IgD-negative memory B cell (primary cell): ENCODE data around the gene TBC1D24. TPM values are rescaled to one million over a fixed set of nuclear protein-coding genes. Genes with fewer than 3 reads are reported as not detected.

Experiments
- H3K27ac Mint-ChIP-seq, 3 donors: one replicate each; pipeline ENCODE4 v1.8.0; 2020 to 2022; ENCODE audit warnings: mild to moderate bottlenecking in 3 of 3, mixed read lengths in 3 of 3, moderate library complexity in 1 of 3
- H3K27me3 Mint-ChIP-seq: one replicate; pipeline ENCODE4 v1.8.0; 2021; ENCODE audit warnings: mixed read lengths
- H3K36me3 Mint-ChIP-seq: one replicate; pipeline ENCODE4 v1.8.0; 2020; ENCODE audit warnings: mild to moderate bottlenecking, mixed read lengths
- H3K4me1 Mint-ChIP-seq, 3 donors: one replicate each; pipeline ENCODE4 v1.8.0; 2020 to 2022; ENCODE audit warnings: mixed read lengths in 3 of 3, mild to moderate bottlenecking in 1 of 3
- H3K4me3 Mint-ChIP-seq, 4 donors: one replicate each; pipeline ENCODE4 v1.8.0; 2020 to 2022; ENCODE audit warnings: mild to moderate bottlenecking in 4 of 4, mixed read lengths in 4 of 4, moderate library complexity in 3 of 4
- H3K9me3 Mint-ChIP-seq, 3 donors: one replicate each; pipeline ENCODE4 v1.8.0; 2020 to 2021; ENCODE audit warnings: mixed read lengths in 3 of 3, mild to moderate bottlenecking in 1 of 3
- polyA plus RNA-seq: library from polyadenylated mRNA; unstranded; fragments of 300-500 nt; fragmentation: Illumina TruSeq; gene quantifications from one replicate; pipeline ENCODE4 v1.2.3, GENCODE V29; 2021

The TBC1D24 gene
- polyA plus RNA-seq, 1 donor from 2014 or later = 3.3 TPM

DNA sequence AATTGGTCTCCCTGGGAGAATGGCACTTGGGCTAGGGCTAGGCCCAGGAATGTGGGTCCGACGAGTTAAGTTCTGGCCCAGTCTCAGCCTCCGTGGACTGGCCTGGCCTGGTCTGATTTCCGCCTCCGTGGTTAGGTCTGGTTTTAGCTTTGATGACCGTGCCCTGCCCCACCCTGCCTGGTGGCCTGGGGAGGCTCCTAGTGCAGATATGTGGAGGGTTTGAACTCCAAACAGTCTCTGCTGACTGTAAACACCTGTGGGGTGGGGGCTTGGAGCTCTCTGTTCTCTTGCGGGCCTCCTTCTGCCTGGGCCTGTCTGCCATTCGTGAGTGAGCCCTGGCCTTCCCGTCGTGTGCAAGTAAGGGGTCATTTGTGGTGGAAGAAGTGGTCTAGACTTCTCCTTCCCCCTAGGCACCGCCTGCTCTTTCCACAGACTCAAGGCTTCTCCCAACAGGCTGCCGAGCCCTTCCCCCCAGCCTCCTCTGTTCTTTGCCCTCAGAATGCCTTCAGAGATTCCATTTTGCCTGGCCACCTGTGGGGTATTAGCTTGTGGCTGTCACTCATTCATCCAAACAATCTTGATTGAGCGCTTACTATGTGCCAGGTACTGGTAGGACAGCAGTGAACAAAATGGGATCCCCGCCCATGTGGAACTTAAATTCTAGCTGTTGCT lies 40.4 kb downstream of the TBC1D24 start:
- Mint-ChIP-seq H3K36me3 (peaks cover 5% of the 10 kb centered on the region), H3K27ac (peak overlapping the region; percentile 95 to 99 (median 99)), H3K27me3 (peaks cover 2% of the 10 kb centered on the region), H3K4me1 (peaks cover 48 to 55% (median 50%) of the 10 kb centered on the region in 3 donors), H3K4me3 (peak overlapping the region; percentile 91 to 94 (median 92)), H3K9me3 (no peaks in the 10 kb centered on the region)

DNA sequence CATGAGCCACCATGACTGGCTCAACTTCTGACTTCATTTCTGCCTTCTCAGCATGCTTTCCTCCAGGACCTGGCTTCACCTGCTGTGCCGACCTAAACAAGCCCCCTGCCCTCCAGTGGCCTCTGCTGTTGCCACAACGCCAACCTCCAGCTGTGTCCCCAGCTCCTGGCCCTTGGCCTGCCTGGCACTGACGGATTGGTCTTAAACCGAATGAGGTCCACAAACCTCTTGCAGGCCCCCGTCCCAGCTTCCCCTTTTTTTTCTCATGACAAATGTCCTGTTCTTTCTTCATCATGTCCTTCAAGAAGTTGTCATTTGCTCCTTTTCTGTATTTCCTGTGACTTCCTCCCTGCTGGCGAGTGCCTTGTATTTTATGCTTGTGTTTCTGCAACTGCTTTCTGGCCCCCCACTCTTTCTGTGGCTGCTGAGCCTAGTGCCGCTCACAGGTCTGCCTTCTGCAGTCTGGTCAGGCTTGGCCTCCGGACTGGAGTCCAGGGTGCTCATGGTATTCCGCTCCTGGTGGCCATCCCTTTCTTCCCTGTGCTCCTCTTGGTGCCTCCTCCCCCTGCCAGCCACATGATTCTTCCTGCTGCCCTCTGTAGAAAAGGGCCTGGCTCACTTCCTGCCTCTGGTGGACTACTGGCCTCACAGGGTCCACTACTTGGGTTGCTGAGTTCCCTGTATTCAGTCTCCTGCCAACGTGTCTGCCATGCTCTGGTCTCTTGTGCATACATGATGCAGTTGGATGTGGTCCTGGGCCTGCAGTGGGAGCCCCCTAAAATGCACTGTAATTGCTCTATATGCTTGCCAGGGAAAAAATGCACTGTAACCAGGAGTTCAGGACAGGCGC lies 41.7 kb downstream of the TBC1D24 start:
- Mint-ChIP-seq H3K9me3 (no peaks in the 10 kb centered on the region), H3K27ac (peak overlapping the region; percentile 57 to 99 (median 95)), H3K36me3 (peaks cover 5% of the 10 kb centered on the region), H3K27me3 (peaks cover 2% of the 10 kb centered on the region), H3K4me3 (peak overlapping the region; percentile 91 to 94 (median 92)), H3K4me1 (peaks cover 48 to 63% (median 50%) of the 10 kb centered on the region in 3 donors)

DNA sequence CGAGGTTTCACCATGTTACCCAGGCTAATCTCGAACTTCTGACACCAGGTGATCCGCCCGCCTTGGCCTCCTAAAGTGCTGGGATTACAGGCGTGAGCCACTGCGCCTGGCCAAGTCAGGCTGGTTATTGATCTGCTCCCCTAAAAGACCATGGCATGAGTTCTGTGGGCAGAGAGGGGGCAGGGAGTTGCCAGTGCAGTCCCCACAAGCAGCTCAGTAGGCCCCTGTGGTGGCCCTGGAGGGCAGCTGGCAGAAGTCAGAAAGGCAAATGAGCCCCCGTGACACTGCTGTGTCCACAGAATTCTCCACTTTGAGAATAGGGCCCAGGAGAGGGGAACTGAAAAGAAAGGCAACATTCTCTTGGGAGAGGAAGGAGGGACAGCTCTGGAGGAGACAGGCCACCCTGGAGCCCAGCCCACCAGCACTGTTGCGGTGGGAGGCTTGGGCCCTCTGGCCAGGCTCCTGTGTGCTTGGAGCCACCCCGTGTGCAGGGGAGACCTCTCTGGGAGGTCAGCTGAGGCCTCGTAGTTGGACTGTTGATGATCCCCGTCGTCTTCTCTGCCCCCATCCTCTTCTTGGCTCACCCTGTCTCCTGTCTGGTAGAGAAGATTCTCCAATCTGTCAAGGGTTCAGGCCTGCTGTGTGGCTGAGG lies 43.2 kb downstream of the TBC1D24 start:
- Mint-ChIP-seq H3K9me3 (no peaks in the 10 kb centered on the region), H3K4me1 (peaks cover 43 to 59% (median 44%) of the 10 kb centered on the region in 3 donors), H3K4me3 (peak overlapping the region; percentile 48 to 93 (median 72)), H3K27ac (peak overlapping the region; percentile 57 to 99 (median 80)), H3K27me3 (peaks cover 2% of the 10 kb centered on the region), H3K36me3 (peaks cover 5% of the 10 kb centered on the region)

DNA sequence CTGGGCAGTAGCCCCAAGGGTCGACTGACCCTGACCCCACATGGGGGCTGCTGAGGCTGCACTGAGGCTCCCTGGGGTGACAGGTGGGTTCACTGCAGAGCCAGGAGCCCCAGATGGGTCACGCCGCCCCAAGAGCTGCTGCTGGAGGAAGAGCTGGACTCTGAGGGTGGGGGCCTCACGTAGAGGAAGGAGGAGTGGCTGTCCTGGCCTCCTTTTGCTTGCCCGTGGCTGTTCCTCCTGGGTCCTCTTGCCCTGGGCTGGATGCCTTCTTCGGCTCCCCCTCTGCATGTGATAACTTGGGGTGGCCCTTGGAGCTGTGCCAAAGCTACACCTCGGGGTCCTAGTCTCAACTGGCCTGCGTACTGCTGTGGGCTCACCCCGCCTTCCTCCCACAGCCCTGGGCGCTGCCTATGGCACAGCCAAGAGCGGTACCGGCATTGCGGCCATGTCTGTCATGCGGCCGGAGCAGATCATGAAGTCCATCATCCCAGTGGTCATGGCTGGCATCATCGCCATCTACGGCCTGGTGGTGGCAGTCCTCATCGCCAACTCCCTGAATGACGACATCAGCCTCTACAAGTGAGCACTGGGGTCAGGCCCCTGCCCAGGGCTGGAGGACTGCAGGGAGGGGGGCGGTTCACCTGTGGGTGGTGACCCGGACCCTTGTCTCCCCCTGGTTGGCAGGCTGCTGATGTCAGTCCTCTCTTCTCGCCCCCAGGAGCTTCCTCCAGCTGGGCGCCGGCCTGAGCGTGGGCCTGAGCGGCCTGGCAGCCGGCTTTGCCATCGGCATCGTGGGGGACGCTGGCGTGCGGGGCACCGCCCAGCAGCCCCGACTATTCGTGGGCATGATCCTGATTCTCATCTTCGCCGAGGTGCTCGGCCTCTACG lies 44.1 kb downstream of the TBC1D24 start:
- H3K27me3 Mint-ChIP-seq = peaks cover 2% of the 10 kb centered on the region
- peaks cover 5% of the 10 kb centered on the region for H3K36me3 Mint-ChIP-seq
- peak overlapping the region in 2 of 4 donors; percentile 66 to 93 for H3K4me3 Mint-ChIP-seq
- peaks cover 40 to 55% (median 40%) of the 10 kb centered on the region in 3 donors for H3K4me1 Mint-ChIP-seq
- peak overlapping the region; percentile 96 to 99 (median 99) for H3K27ac Mint-ChIP-seq
- no peaks in the 10 kb centered on the region for H3K9me3 Mint-ChIP-seq

DNA sequence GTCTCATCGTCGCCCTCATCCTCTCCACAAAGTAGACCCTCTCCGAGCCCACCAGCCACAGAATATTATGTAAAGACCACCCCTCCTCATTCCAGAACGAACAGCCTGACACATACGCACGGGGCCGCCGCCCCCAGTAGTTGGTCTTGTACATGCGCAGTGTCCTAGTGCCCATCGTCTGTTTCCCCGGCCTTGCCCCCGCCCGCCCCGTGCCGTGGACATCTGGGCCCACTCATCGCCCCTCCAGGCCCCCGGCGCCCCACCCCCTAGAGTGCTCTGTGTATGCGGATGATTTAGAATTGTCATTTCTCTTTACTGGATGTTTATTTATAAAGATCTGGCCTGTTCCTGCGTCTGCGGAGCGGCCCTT lies 44.8 kb downstream of the TBC1D24 start:
- Mint-ChIP-seq H3K27me3 (peaks cover 2% of the 10 kb centered on the region), H3K4me3 (peak overlapping the region; percentile 66 to 93 (median 93)), H3K36me3 (peaks cover 5% of the 10 kb centered on the region), H3K27ac (peak overlapping the region; percentile 96 to 99 (median 99)), H3K9me3 (no peaks in the 10 kb centered on the region), H3K4me1 (peaks cover 40 to 58% (median 44%) of the 10 kb centered on the region in 3 donors)

DNA sequence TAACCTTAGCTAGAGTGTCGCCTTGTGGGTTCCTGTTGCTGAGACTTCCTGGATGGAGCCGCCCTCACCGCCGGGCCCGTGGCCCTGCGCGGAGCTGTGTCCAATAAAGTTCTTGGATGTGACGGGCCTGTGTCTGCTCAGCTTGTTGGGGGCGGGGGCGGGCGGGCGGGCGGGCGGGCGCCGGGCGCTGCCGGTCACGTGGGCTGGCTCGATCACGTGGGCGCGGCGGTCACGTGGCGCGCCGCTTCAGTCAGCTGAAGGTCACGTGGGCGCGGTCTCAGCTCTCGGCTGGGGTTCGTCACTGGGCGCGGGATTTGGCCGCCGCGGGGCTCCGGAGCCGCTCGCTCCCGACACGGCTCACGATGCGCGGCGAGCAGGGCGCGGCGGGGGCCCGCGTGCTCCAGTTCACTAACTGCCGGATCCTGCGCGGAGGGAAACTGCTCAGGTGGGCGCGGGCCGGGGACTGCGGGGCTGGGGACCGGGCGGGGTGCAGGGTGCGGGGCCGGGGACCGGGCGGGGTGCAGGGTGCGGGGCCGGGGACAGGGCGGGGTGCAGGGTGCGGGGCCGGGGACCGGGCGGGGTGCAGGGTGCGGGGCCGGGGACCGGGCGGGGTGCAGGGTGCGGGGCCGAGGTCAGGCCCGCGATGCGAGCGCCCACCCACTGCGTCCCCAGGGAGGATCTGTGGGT lies 45.3 kb downstream of the TBC1D24 start, which contains the start of gene AMDHD2:
Gene AMDHD2, plus strand, starts transcription at position 275 of the 687 bp plus-strand sequence. Its CDS starts 88 bp downstream, at position 363.
- Mint-ChIP-seq H3K9me3 (no peaks in the 10 kb centered on the region), H3K36me3 (peaks cover 3% of the 10 kb centered on the region), H3K27me3 (peaks cover 2% of the 10 kb centered on the region), H3K4me1 (peaks cover 37 to 54% (median 41%) of the 10 kb centered on the region in 3 donors), H3K27ac (peak within 1 kb of the TSS; percentile 99), H3K4me3 (peak within 1 kb of the TSS; percentile 92 to 98 (median 95))

DNA sequence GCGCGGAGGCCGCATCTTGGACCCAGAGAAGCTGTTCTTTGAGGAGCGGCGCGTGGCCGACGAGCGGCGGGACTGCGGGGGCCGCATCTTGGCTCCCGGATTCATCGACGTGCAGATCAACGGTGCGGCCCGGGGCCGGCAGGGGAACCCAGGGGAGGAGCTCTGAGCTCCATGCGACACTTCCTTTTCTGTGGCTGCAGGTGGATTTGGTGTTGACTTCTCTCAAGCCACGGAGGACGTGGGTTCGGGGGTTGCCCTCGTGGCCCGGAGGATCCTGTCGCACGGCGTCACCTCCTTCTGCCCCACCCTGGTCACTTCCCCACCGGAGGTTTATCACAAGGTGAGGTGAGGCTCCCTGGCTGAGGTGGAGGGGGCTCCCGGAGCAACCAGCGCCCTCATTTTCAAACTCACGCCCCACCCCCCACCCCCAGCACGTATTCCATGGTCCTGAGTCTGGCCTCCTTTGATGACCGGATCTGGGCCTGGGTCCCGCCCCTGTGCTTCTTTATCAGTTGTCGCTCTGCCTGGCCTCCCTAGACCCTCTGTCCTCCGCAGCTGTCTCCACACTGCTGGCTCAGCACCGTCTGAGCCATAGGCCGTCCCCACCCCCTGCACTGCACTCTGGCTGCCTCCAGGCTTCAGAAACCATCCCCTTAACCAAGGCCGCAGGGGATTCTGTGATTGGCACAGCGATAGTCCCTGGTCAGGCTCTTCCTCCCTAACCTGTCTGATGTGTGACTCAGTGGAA lies 46.0 kb downstream of the TBC1D24 start:
- Mint-ChIP-seq H3K9me3 (no peaks in the 10 kb centered on the region), H3K36me3 (peaks cover 3% of the 10 kb centered on the region), H3K4me3 (peak overlapping the region; percentile 92 to 98 (median 95)), H3K27me3 (peaks cover 2% of the 10 kb centered on the region), H3K27ac (peak overlapping the region; percentile 99), H3K4me1 (peaks cover 30 to 47% (median 34%) of the 10 kb centered on the region in 3 donors)

DNA sequence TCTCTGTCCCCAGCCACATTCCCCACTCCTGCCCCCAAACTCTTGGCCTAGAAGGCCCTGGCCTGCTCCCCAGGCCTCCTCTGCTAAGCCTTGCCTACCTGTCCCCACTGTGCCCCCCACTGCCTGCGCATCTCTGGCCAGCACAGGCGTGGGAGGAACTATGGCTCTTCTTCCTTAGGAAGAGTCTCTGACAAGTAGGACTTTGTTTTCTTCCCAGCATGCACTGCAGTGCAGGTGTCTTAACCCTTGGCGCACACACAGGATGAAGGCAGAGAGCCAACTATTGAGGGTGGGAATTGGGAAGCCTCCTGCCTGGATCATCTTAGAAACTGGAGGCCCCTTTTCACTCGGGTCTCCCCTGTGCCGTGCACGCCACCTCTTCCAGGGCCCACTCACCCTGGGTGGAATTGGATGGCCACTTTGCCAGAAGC lies 48.9 kb downstream of the TBC1D24 start:
- Mint-ChIP-seq H3K27ac (peak overlapping the region; percentile 23 to 99 (median 90)), H3K4me1 (peaks cover 12 to 25% (median 12%) of the 10 kb centered on the region in 3 donors), H3K27me3 (no peaks in the 10 kb centered on the region), H3K4me3 (peak overlapping the region in 3 of 4 donors; percentile 68 to 86 (median 76)), H3K9me3 (no peaks in the 10 kb centered on the region), H3K36me3 (no peaks in the 10 kb centered on the region)

DNA sequence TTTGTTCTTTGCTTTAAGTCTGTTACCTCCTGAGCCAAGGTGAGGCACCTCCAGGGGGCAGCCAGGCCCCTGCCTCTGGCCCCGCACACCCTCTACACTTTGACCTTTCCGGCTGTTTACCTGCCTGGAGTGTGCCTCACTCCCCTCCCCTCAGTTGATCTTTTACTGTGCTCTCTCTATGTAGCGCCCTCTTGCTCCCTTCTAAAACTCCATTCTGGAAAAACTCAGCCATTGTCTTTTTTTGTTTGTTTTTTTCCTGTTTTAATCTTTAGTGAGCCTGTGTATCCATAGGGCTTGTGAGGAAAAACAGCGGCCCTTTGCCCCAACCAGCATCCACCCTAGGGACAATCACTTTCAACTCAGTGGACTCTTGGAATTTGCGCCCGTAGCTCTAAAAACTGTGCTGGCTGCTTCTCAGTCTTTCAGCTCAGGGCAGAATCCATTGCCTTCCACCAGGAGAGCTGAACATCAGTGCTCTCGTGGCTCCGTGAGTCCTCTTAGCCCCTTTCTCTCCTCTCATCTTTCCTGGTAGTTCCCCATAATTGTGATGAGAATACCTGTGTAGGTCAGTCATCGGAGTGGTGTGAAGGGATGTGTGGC lies 49.5 kb downstream of the TBC1D24 start:
- Mint-ChIP-seq H3K27me3 (no peaks in the 10 kb centered on the region), H3K4me1 (peaks cover 8 to 22% (median 12%) of the 10 kb centered on the region in 3 donors), H3K27ac (peak overlapping the region; percentile 23 to 99 (median 90)), H3K9me3 (no peaks in the 10 kb centered on the region), H3K36me3 (no peaks in the 10 kb centered on the region), H3K4me3 (peak overlapping the region in 1 of 4 donors; percentile 86)

DNA sequence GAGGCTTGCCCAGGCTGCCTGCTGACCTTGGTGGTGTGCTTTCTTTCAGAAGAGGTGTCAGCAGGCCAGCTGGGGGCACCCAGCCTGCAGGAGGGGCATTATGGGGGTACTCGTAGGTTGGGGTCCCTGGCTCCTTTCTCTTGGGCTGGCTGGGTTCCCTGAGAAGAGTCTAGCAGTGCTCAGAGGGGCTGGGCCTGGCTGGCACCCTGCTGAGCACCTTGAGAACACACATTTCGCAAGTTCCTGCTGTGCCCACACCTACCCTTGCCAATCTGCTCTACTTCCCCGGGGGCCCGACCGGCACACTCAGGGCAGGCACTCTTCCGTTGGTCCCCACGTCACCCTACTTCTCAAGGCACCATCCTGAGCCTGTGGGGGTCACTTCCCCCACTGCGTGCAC lies 51.2 kb downstream of the TBC1D24 start:
- peak overlapping the region in 1 of 3 donors; percentile 99 for H3K27ac Mint-ChIP-seq
- H3K4me1 Mint-ChIP-seq = peaks cover 7 to 11% (median 9%) of the 10 kb centered on the region in 3 donors
- H3K9me3 Mint-ChIP-seq = no peaks in the 10 kb centered on the region
- H3K27me3 Mint-ChIP-seq = no peaks in the 10 kb centered on the region
- H3K36me3 Mint-ChIP-seq = peaks cover 1% of the 10 kb centered on the region
- H3K4me3 Mint-ChIP-seq = peak overlapping the region in 1 of 4 donors; percentile 60

DNA sequence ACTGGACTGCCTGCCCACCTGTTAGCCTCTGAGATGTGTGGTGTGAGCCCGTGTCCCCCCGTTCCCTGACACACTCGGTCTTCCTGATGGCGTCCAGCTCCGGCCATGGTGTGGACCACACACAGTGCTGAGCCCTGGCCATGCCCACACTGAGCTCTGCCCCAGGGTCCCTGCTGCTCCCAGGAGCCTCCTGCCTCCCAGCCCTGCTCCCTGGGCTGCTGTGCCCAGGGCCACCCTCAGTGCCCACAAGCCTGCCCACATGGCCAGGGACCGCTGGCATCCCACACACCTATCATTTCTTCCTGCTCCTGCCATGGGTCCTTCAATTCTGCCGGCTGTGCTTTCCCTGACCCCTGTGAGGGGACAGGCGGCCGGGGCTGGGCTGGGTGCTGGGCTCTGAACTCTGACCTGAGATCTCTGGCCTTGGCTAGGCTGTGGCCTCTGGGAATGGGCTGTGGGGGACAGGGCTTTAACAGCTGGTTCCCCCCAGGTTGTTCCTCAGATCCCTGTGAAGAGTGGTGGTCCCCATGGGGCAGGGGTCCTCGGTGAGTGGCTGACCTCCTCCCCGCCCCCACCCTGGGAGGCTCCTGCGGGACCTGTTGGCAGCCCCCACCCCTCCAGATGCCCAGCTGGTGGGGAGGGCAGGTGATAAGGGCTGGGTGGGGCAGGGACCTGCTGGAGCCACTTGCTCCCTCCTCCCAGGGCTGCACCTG lies 52.3 kb downstream of the TBC1D24 start:
- Mint-ChIP-seq H3K4me3 (no peak overlapping the region), H3K4me1 (peaks cover 5 to 13% (median 6%) of the 10 kb centered on the region in 3 donors), H3K27ac (peak overlapping the region in 2 of 3 donors; percentile 74 to 99), H3K36me3 (peaks cover 1% of the 10 kb centered on the region), H3K27me3 (no peaks in the 10 kb centered on the region), H3K9me3 (no peaks in the 10 kb centered on the region)

DNA sequence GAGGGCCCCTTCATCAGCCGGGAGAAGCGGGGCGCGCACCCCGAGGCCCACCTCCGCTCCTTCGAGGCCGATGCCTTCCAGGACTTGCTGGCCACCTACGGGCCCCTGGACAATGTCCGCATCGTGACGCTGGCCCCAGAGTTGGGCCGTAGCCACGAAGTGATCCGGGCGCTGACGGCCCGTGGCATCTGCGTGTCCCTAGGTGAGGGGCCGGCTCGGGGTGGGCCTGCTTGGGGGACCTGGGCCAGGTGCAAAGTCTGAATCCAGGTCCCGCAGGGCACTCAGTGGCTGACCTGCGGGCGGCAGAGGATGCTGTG lies 52.8 kb downstream of the TBC1D24 start:
- peaks cover 5 to 14% (median 6%) of the 10 kb centered on the region in 3 donors for H3K4me1 Mint-ChIP-seq
- no peaks in the 10 kb centered on the region for H3K27me3 Mint-ChIP-seq
- no peak overlapping the region for H3K4me3 Mint-ChIP-seq
- peaks cover 1% of the 10 kb centered on the region for H3K36me3 Mint-ChIP-seq
- H3K27ac Mint-ChIP-seq = peak overlapping the region in 1 of 3 donors; percentile 99
- H3K9me3 Mint-ChIP-seq = no peaks in the 10 kb centered on the region
